Loucy (cell line): Measurements from ENCODE around the gene ZNF770.
"Not testable (repeated sequence)": the region's sequence is repeated elsewhere in the genome, so short reads cannot be mapped to it uniquely, and the experiment has no call there.

Experiments
- H2AFZ ChIP-seq: fragments of 200-600 bp; sonication (generic); 2 replicates; pipeline ENCODE4 v1.6.0; 2016; ENCODE audit warnings: antibody characterized with exemption, mild to moderate bottlenecking, low read length, moderate library complexity
- H3F3A ChIP-seq: fragments of 200-600 bp; 2 replicates; pipeline ENCODE4 v1.6.0; 2016; ENCODE audit warnings: antibody characterized with exemption, low read depth, mild to moderate bottlenecking
- H3K27me3 ChIP-seq: fragments of 200-600 bp; sonication (generic); 2 replicates; pipeline ENCODE4 v1.6.1; 2014; ENCODE audit warnings: low read length, mild to moderate bottlenecking; ENCODE audit not compliant: insufficient read depth, poor library complexity, severe bottlenecking
- H3K36me3 ChIP-seq: fragments of 200-600 bp; sonication (generic); 2 replicates; pipeline ENCODE4 v1.6.1; 2016; ENCODE audit warnings: low read length; ENCODE audit not compliant: insufficient read depth
- H3K4me1 ChIP-seq: fragments of 200-600 bp; sonication (generic); 2 replicates; pipeline ENCODE4 v1.5.1; 2014; ENCODE audit warnings: low read length, mild to moderate bottlenecking; ENCODE audit not compliant: insufficient read depth, poor library complexity, severe bottlenecking
- H3K4me2 ChIP-seq: fragments of 200-600 bp; sonication (generic); 2 replicates; pipeline ENCODE4 v1.6.0; 2014; ENCODE audit warnings: antibody characterized with exemption, low read length, low read depth, mild to moderate bottlenecking; ENCODE audit not compliant: poor library complexity, severe bottlenecking
- H3K4me3 ChIP-seq: fragments of 200-600 bp; sonication (generic); 2 replicates; pipeline ENCODE4 v1.5.1; 2014; ENCODE audit warnings: low read length, mild to moderate bottlenecking, mixed read lengths; ENCODE audit not compliant: poor library complexity, severe bottlenecking
- H3K79me2 ChIP-seq: fragments of 200-600 bp; sonication (generic); 2 replicates; pipeline ENCODE4 v1.6.1; 2014; ENCODE audit warnings: low read length; ENCODE audit not compliant: insufficient read depth
- H3K9ac ChIP-seq: fragments of 200-600 bp; sonication (generic); 2 replicates; pipeline ENCODE4 v1.6.0; 2014; ENCODE audit warnings: mild to moderate bottlenecking, low read depth, low read length, moderate library complexity; ENCODE audit not compliant: poor library complexity, severe bottlenecking
- H3K9me2 ChIP-seq: fragments of 200-600 bp; sonication (generic); replicated peaks from 2 replicates; pipeline ENCODE4 v1.6.1; 2016; ENCODE audit warnings: low read depth, low read length, mixed read lengths
- H3K9me3 ChIP-seq: fragments of 200-600 bp; sonication (generic); 2 replicates; pipeline ENCODE4 v1.6.1; 2014; ENCODE audit warnings: mild to moderate bottlenecking, antibody characterized with exemption, low read length, low read depth; ENCODE audit not compliant: insufficient read depth
- H4K20me1 ChIP-seq: fragments of 200-600 bp; sonication (generic); 2 replicates; pipeline ENCODE4 v1.6.0; 2014; ENCODE audit warnings: antibody characterized with exemption, low read length, mild to moderate bottlenecking; ENCODE audit not compliant: insufficient read depth, poor library complexity, severe bottlenecking
- EZH2phosphoT487 ChIP-seq: fragments of 200-600 bp; IDR thresholded peaks from 2 replicates; pipeline ENCODE4 v1.6.1; 2018; ENCODE audit warnings: antibody characterized with exemption, mild to moderate bottlenecking, moderate library complexity, borderline replicate concordance
- TF ChIP-seq, protein P1 (sequence below): fragments of 200-600 bp; sonication (generic); conservative IDR thresholded peaks from 2 replicates; pipeline ENCODE4 v1.5.1; 2014; ENCODE audit warnings: mild to moderate bottlenecking, antibody characterized with exemption, low read length

The ZNF770 gene

GRCh38 chr15:34942363-34942762, 45.7 kb downstream of the ZNF770 start:
- Histone ChIP-seq H3K36me3 (peaks cover 62% of the 10 kb centered on the region; the same call in 1 of the 2 replicates), H2AFZ (no peak overlapping the region), H4K20me1 (no peaks in the 10 kb centered on the region), H3K4me3 (no peak overlapping the region), H3F3A (no peaks in the 10 kb centered on the region), H3K4me1 (no peaks in the 10 kb centered on the region), H3K9me3 (no peaks in the 10 kb centered on the region), H3K27me3 (no peaks in the 10 kb centered on the region), H3K79me2 (no peaks in the 10 kb centered on the region), H3K9ac (no peak overlapping the region), H3K4me2 (no peak overlapping the region), H3K9me2 (no peaks in the 10 kb centered on the region)
- TF ChIP-seq EZH2phosphoT487, result no peak

DNA sequence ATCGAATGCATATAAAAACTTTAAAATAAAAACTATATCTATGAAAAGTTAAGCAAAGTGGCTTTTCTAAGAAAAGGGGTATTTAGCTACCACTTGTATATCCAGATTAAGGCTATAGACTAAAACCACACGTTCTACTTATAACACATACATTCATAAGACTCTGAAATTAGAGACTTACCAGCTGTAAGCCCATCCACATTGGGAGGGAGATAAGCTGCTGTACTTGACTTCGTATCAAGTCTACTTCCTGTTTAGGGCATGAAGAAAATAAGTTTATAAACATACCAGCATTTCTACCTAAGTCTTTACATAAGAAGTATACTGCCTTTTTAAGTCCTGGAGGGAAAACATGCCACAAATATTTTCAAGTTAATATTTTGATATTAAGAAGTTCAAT, 46.3 kb downstream of the ZNF770 start:
- H4K20me1 ChIP-seq, result no peaks in the 10 kb centered on the region
- TF ChIP-seq, protein P1, sequence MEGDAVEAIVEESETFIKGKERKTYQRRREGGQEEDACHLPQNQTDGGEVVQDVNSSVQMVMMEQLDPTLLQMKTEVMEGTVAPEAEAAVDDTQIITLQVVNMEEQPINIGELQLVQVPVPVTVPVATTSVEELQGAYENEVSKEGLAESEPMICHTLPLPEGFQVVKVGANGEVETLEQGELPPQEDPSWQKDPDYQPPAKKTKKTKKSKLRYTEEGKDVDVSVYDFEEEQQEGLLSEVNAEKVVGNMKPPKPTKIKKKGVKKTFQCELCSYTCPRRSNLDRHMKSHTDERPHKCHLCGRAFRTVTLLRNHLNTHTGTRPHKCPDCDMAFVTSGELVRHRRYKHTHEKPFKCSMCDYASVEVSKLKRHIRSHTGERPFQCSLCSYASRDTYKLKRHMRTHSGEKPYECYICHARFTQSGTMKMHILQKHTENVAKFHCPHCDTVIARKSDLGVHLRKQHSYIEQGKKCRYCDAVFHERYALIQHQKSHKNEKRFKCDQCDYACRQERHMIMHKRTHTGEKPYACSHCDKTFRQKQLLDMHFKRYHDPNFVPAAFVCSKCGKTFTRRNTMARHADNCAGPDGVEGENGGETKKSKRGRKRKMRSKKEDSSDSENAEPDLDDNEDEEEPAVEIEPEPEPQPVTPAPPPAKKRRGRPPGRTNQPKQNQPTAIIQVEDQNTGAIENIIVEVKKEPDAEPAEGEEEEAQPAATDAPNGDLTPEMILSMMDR, result no peak
- no peak for TF ChIP-seq EZH2phosphoT487
- peaks cover 66% of the 10 kb centered on the region; the same call in 1 of the 2 replicates for H3K36me3 ChIP-seq

DNA sequence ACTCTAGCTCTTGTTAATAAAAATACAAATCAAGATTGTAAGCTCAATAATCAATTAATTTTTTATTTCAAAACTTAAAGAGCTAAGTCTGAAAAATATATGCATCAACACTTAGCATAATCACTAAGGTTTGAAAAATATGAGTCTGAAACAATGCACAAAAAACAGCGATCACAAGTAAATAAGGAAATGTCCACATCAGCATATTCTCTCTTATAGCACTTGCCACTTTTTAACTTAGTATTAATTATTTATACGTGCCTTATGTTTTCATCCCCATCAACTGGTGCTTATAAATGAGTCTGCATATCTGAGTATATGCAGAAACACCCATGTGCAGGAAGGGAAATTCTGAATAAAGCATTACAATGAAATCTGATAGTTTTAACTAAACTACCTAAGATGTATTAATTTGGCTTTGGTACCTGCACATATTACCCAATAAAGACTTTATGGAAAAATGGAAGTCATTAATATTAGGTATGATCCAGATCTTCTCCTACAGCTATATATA, 46.8 kb downstream of the ZNF770 start:
- no peaks in the 10 kb centered on the region for H3K79me2 ChIP-seq
- H3F3A ChIP-seq, result no peaks in the 10 kb centered on the region
- peaks cover 66% of the 10 kb centered on the region; the same call in 1 of the 2 replicates for H3K36me3 ChIP-seq
- no peaks in the 10 kb centered on the region for H3K27me3 ChIP-seq
- H3K9me3 ChIP-seq, result no peaks in the 10 kb centered on the region
- H2AFZ ChIP-seq, result no peak overlapping the region
- H3K4me3 ChIP-seq, result no peak overlapping the region
- no peaks in the 10 kb centered on the region for H3K9me2 ChIP-seq
- H3K4me2 ChIP-seq, result no peak overlapping the region
- no peak for TF ChIP-seq EZH2phosphoT487
- TF ChIP-seq, protein P1, result no peak
- H4K20me1 ChIP-seq, result no peaks in the 10 kb centered on the region
- H3K9ac ChIP-seq, result no peak overlapping the region
- H3K4me1 ChIP-seq, result no peaks in the 10 kb centered on the region

More for the DNA sequence above, 46.3 kb downstream of the ZNF770 start:
- no peaks in the 10 kb centered on the region for H3F3A ChIP-seq
- no peak overlapping the region for H3K4me3 ChIP-seq
- no peak overlapping the region for H2AFZ ChIP-seq
- H3K9me3 ChIP-seq, result no peaks in the 10 kb centered on the region
- H3K79me2 ChIP-seq, result no peaks in the 10 kb centered on the region
- H3K4me2 ChIP-seq, result no peak overlapping the region
- no peaks in the 10 kb centered on the region for H3K4me1 ChIP-seq
- H3K27me3 ChIP-seq, result no peaks in the 10 kb centered on the region
- H3K9ac ChIP-seq, result no peak overlapping the region
- H3K9me2 ChIP-seq, result no peaks in the 10 kb centered on the region

- H3K9me3 ChIP-seq, result no peaks in the 10 kb centered on the region
- H3K4me1 ChIP-seq, result no peaks in the 10 kb centered on the region
- H3F3A ChIP-seq, result 0 out of 2 replicates have a peak, but pooled peaks cover 3% of the 10 kb centered on the region
- peaks cover 72% of the 10 kb centered on the region; the same call in 1 of the 2 replicates for H3K36me3 ChIP-seq
- TF ChIP-seq EZH2phosphoT487, result no peak
- TF ChIP-seq, protein P1, result no peak
- no peak overlapping the region for H3K4me2 ChIP-seq
- no peaks in the 10 kb centered on the region for H4K20me1 ChIP-seq
- no peak overlapping the region for H3K9ac ChIP-seq
- H3K9me2 ChIP-seq, result no peaks in the 10 kb centered on the region
- H3K27me3 ChIP-seq, result no peaks in the 10 kb centered on the region
- H3K79me2 ChIP-seq, result no peaks in the 10 kb centered on the region
- H3K4me3 ChIP-seq, result no peak overlapping the region
- H2AFZ ChIP-seq, result no peak overlapping the region
Observed at GRCh38 chr15:34933432-34933975, 54.6 kb downstream of the ZNF770 start.

DNA sequence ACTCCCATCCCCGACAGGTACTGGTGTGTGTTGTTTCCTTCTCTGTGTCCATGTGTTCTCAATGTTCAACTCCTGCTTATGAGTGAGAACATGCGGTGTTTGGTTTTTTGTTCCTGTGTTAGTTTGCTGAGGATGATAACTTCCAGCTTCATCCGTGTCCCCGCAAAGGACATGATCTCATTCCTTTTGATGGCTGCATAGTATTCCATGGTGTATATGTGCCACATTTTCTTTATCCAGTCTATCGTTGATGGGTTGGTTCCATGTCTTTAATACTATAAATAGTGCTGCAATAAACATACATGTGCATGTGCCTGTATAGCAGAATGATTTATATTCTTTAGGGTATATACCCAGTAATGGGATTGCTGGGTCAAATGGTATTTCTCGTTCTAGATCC, 59.7 kb downstream of the ZNF770 start:
- H3K36me3 ChIP-seq, result peaks cover 59% of the 10 kb centered on the region; the same call in 1 of the 2 replicates

More for the DNA sequence above, 59.7 kb downstream of the ZNF770 start:
- H3K9me3 ChIP-seq, H3K4me2 ChIP-seq, H3K4me1 ChIP-seq, H2AFZ ChIP-seq, H3F3A ChIP-seq, H3K79me2 ChIP-seq, H3K4me3 ChIP-seq, H4K20me1 ChIP-seq, H3K27me3 ChIP-seq, H3K9me2 ChIP-seq, H3K9ac ChIP-seq: not testable (repeated sequence)
